ENCODE measurements around the gene SYPL1. TPM values are rescaled to one million over a fixed set of nuclear protein-coding genes. Genes with fewer than 3 reads are reported as not detected.
A peak's percentile ranks its signal among the peaks of the same experiment; 100 is the strongest.

Gene SYPL1
- total and polyA plus RNA-seq, 9 of the 15 experiments (the other 6 are each of a cell fraction or from before 2014, with no cell fraction given) = 23.8 to 214 (median 70.2) TPM

DNA sequence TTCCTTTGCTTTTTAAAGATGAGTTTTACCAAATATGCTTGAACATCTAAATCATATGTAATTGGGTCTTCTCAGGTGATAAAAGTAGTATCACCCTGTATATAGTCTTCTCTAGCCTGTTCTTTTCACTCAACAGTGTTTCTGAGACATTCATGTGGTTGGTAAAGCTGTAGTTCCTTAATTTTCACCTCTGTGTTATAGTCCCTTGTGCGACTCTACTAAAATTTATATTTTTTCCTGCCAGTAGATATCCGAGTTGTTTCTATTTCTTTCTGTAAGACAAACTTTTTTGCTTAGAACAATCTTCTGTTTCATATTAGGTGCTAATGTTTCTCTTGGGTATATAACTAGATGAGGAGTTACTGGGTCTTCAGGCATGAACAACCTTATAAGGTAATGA, 35.6 kb downstream of the SYPL1 start:
- peaks cover 8% of the 10 kb centered on the region; the same call in 1 of the 2 replicates for H4K20me1 ChIP-seq (replicated peaks; ENCODE audit: control insufficient read depth, insufficient read depth, low read length)
- no peak overlapping the region for H3K27ac ChIP-seq (ENCODE audit: extremely low read depth, low read depth, low read length)
- no peak for DNase-seq (ENCODE audit: extremely low read depth in 1 of 4, low spot score in 3 of 4)
- ChIA-PET POLR2A (interaction anchor here (0.6 to 1.1 kb wide), 2 partner anchors 9 to 29 kb away, joined by 3 to 4 read pairs; no protein-coding TSS in a partner anchor), CTCF (ENCODE audit: low intra/inter-chr PET ratio) (no interaction called here)
- in situ Hi-C loops (cut with MboI) (no loop called here), intact Hi-C loops (cut with micrococcal nuclease) (no loop called here)
- H3K36me3 ChIP-seq (ENCODE audit: control insufficient read depth, insufficient read depth, low read length) = no peaks in the 10 kb centered on the region
- H3K4me1 ChIP-seq (replicated peaks in 1 of 2; ENCODE audit: control insufficient read depth in 2 of 2, insufficient read depth in 2 of 2, low read length in 2 of 2) = peaks cover 2 to 20% of the 10 kb centered on the region in 2 experiments
- no peak for ATAC-seq
- H3K27me3 ChIP-seq (ENCODE audit: control insufficient read depth in 2 of 2, insufficient read depth in 2 of 2, low read length in 2 of 2) = peaks cover 9 to 21% of the 10 kb centered on the region in 2 experiments; a peak in 3 of 5 replicates
- WGBS (ENCODE audit: insufficient coverage, low coverage, missing lambda C conversion rate) = 16% methylated on average over 2 of the region's 2 CpGs
- no peak overlapping the region for H3K9ac ChIP-seq (ENCODE audit: insufficient read depth in 1 of 2, low read depth in 2 of 2, low read length in 2 of 2)
- no peak for FAIRE-seq
- BruUV-seq (replicated peaks) = no TSS peak
- H3K9me1 ChIP-seq (ENCODE audit: control insufficient read depth, insufficient read depth, low read length) = no peaks in the 10 kb centered on the region
- H3K4me2 ChIP-seq (ENCODE audit: insufficient read depth, low read length) = no peak overlapping the region
- no peaks in the 10 kb centered on the region for H3K9me3 ChIP-seq (replicated peaks; ENCODE audit: control insufficient read depth, insufficient read depth, low read depth, low read length)
- H3K4me3 ChIP-seq = no peak overlapping the region
- no peak overlapping the region for H2AFZ ChIP-seq (ENCODE audit: low read depth, low read length)
- TF ChIP-seq PPARD (CRISPR knock-in tag; IDR thresholded peaks at IDR 0.05) (no peak), GTF2E2 (tag; IDR thresholded peaks at IDR 0.05) (peak; percentile 83), HEY1 (CRISPR knock-in tag; IDR thresholded peaks at IDR 0.05; ENCODE audit: borderline replicate concordance) (no peak), SMARCB1 (IDR thresholded peaks at IDR 0.05; ENCODE audit: insufficient read length, low read depth) (no peak), ILK (tag; IDR thresholded peaks at IDR 0.05; ENCODE audit: borderline replicate concordance, low read depth) (no peak), POLR2G (IDR thresholded peaks at IDR 0.05; ENCODE audit: low read depth, low read length) (no peak), SUPT5H (IDR thresholded peaks at IDR 0.05) (no peak)
- no peaks in the 10 kb centered on the region for H3K79me2 ChIP-seq (ENCODE audit: control insufficient read depth, insufficient read depth, low read length)

All from K562 (cell line).